A549 (cell line): Measurements from ENCODE around the gene CAMKK2.

ENCODE experiments used
- CBX8 ChIP-seq: fragments of 200-600 bp; sonication (generic); IDR thresholded peaks from 2 replicates; pipeline ENCODE4 v1.6.1; 2016
- CEBPB ChIP-seq, 2 experiments: fragments of >200 bp in 1 of 2; sonication (Bioruptor Twin) in 1 of 2; formaldehyde crosslinking in 1 of 2; IDR thresholded peaks; 2 replicates each; pipeline ENCODE4 v1.6.1; 2012 to 2016
- CHD4 ChIP-seq: fragments of 200-600 bp; sonication (generic); IDR thresholded peaks from 2 replicates; pipeline ENCODE4 v1.6.1; 2016; ENCODE audit warnings: antibody characterized with exemption, mild to moderate bottlenecking, borderline replicate concordance
- EP300 ChIP-seq, 2 experiments: fragments of >200 bp; sonication (Bioruptor Twin); formaldehyde crosslinking; IDR thresholded peaks; 2 replicates in 1 of 2; 3 replicates in 1 of 2; pipeline ENCODE4 v1.6.1; 2016 to 2017
- KDM5A ChIP-seq: fragments of 200-600 bp; sonication (generic); IDR thresholded peaks from 2 replicates; pipeline ENCODE4 v1.6.1; 2016; ENCODE audit warnings: antibody characterized with exemption, mild to moderate bottlenecking
- POLR2A ChIP-seq: IDR thresholded peaks from 2 replicates; pipeline ENCODE4 v1.6.1; 2012; ENCODE audit warnings: mild to moderate bottlenecking, low read length
- POLR2AphosphoS2 ChIP-seq: conservative IDR thresholded peaks from 2 replicates; pipeline ENCODE4 v1.6.1; 2012; ENCODE audit warnings: low read length, improper control_type of control experiment, inconsistent platforms
- RAD21 ChIP-seq, 2 experiments: fragments of >200 bp in 1 of 2; sonication (Bioruptor Twin) in 1 of 2; formaldehyde crosslinking in 1 of 2; IDR thresholded peaks in 1 of 2; conservative IDR thresholded peaks in 1 of 2; 2 replicates in 1 of 2; 3 replicates in 1 of 2; pipeline ENCODE4 v1.6.1; 2012 to 2018; ENCODE audit warnings: inconsistent platforms in 1 of 2
- RNF2 ChIP-seq: fragments of 200-600 bp; sonication (generic); IDR thresholded peaks from 2 replicates; pipeline ENCODE4 v1.6.1; 2016; ENCODE audit warnings: low read depth, mild to moderate bottlenecking, antibody characterized with exemption, moderate library complexity, borderline replicate concordance
- TF ChIP-seq, protein P1 (sequence below): fragments of >200 bp; sonication (Bioruptor Twin); formaldehyde crosslinking; IDR thresholded peaks from 3 replicates; pipeline ENCODE4 v1.5.1; 2016
- TF ChIP-seq, protein P2 (sequence below): IDR thresholded peaks from 2 replicates; pipeline ENCODE4 v1.6.1; 2012
- TF ChIP-seq, protein P3 (sequence below): fragments of 450-650 bp; IDR thresholded peaks from 2 replicates; pipeline ENCODE4 v1.6.1; 2014; ENCODE audit warnings: antibody characterized with exemption
- TF ChIP-seq, protein P4 (sequence below): fragments of 150-350 bp; IDR thresholded peaks from 2 replicates; pipeline ENCODE4 v1.6.1; 2014; ENCODE audit warnings: low read depth, mild to moderate bottlenecking, low read length
- TF ChIP-seq, protein P5 (sequence below): fragments of 200-600 bp; sonication (generic); IDR thresholded peaks from 2 replicates; pipeline ENCODE4 v1.6.1; 2016; ENCODE audit warnings: antibody characterized with exemption, mild to moderate bottlenecking, moderate library complexity

DNA sequence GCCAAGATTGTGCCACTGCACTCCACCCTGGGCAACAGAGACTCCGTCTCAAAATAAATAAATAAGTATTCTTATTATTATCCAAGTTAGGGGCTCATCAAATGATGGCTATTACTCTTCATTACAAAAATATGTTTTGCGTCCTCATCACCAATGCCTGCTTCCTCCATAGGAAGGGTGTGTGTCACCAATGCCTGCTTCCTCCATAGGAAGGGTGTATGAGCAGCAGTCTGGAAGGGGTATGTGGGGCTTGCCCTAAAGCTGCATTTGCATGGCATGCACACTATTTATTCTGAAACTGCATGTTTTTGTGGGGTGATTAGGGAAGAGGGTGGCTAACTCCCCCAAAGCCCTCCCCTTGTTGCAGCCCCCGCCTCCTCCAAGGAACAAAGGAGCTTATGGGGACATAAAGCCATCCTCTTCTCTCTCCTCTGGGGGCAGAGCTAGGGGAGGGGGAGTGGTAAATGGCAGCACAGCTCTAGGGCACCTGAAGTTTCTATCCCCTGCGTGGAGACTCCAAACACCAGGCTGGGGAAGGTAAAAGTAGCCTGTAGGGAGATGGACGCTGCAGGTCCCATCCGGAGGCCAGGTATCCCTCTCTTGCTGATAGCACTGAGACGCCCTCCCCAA, 1.3 kb downstream of the CAMKK2 start:
- TF ChIP-seq RNF2 (no peak), RAD21 (conservative IDR thresholded peaks at IDR 0.05 in 1 of 2, IDR thresholded peaks at IDR 0.05 in 1 of 2) (no peak), KDM5A (no peak), EP300 (IDR thresholded peaks at IDR 0.05) (no peak), POLR2AphosphoS2 (no peak), CHD4 (no peak), POLR2A (no peak), CBX8 (no peak), CEBPB (IDR thresholded peaks at IDR 0.05) (no peak)
- TF ChIP-seq, protein P1, sequence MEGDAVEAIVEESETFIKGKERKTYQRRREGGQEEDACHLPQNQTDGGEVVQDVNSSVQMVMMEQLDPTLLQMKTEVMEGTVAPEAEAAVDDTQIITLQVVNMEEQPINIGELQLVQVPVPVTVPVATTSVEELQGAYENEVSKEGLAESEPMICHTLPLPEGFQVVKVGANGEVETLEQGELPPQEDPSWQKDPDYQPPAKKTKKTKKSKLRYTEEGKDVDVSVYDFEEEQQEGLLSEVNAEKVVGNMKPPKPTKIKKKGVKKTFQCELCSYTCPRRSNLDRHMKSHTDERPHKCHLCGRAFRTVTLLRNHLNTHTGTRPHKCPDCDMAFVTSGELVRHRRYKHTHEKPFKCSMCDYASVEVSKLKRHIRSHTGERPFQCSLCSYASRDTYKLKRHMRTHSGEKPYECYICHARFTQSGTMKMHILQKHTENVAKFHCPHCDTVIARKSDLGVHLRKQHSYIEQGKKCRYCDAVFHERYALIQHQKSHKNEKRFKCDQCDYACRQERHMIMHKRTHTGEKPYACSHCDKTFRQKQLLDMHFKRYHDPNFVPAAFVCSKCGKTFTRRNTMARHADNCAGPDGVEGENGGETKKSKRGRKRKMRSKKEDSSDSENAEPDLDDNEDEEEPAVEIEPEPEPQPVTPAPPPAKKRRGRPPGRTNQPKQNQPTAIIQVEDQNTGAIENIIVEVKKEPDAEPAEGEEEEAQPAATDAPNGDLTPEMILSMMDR: no peak
- TF ChIP-seq, protein P2, sequence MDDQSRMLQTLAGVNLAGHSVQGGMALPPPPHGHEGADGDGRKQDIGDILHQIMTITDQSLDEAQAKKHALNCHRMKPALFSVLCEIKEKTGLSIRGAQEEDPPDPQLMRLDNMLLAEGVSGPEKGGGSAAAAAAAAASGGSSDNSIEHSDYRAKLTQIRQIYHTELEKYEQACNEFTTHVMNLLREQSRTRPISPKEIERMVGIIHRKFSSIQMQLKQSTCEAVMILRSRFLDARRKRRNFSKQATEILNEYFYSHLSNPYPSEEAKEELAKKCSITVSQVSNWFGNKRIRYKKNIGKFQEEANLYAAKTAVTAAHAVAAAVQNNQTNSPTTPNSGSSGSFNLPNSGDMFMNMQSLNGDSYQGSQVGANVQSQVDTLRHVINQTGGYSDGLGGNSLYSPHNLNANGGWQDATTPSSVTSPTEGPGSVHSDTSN: no peak
- TF ChIP-seq, protein P3, sequence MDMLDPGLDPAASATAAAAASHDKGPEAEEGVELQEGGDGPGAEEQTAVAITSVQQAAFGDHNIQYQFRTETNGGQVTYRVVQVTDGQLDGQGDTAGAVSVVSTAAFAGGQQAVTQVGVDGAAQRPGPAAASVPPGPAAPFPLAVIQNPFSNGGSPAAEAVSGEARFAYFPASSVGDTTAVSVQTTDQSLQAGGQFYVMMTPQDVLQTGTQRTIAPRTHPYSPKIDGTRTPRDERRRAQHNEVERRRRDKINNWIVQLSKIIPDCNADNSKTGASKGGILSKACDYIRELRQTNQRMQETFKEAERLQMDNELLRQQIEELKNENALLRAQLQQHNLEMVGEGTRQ: no peak
- TF ChIP-seq, protein P4, sequence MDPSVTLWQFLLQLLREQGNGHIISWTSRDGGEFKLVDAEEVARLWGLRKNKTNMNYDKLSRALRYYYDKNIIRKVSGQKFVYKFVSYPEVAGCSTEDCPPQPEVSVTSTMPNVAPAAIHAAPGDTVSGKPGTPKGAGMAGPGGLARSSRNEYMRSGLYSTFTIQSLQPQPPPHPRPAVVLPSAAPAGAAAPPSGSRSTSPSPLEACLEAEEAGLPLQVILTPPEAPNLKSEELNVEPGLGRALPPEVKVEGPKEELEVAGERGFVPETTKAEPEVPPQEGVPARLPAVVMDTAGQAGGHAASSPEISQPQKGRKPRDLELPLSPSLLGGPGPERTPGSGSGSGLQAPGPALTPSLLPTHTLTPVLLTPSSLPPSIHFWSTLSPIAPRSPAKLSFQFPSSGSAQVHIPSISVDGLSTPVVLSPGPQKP: no peak
- TF ChIP-seq, protein P5, sequence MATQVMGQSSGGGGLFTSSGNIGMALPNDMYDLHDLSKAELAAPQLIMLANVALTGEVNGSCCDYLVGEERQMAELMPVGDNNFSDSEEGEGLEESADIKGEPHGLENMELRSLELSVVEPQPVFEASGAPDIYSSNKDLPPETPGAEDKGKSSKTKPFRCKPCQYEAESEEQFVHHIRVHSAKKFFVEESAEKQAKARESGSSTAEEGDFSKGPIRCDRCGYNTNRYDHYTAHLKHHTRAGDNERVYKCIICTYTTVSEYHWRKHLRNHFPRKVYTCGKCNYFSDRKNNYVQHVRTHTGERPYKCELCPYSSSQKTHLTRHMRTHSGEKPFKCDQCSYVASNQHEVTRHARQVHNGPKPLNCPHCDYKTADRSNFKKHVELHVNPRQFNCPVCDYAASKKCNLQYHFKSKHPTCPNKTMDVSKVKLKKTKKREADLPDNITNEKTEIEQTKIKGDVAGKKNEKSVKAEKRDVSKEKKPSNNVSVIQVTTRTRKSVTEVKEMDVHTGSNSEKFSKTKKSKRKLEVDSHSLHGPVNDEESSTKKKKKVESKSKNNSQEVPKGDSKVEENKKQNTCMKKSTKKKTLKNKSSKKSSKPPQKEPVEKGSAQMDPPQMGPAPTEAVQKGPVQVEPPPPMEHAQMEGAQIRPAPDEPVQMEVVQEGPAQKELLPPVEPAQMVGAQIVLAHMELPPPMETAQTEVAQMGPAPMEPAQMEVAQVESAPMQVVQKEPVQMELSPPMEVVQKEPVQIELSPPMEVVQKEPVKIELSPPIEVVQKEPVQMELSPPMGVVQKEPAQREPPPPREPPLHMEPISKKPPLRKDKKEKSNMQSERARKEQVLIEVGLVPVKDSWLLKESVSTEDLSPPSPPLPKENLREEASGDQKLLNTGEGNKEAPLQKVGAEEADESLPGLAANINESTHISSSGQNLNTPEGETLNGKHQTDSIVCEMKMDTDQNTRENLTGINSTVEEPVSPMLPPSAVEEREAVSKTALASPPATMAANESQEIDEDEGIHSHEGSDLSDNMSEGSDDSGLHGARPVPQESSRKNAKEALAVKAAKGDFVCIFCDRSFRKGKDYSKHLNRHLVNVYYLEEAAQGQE: no peak
